ENCODE results near the gene SLC5A3. TPM values are rescaled to one million over a fixed set of nuclear protein-coding genes. Genes with fewer than 3 reads are reported as not detected.

SLC5A3 gene
- polyA plus RNA-seq, 3 donors = 1.2 to 3.3 (median 1.6) TPM

- no peak overlapping the region for H3K27ac Mint-ChIP-seq
- no peak overlapping the region for H3K27ac ChIP-seq (ENCODE audit: low read depth in 1 of 2, low read length in 2 of 2)
These were observed 3.5 kb downstream of the SLC5A3 start for GRCh38 chr21:34076835-34077234.

GRCh38 chr21:34077888-34078287, 4.5 kb downstream of the SLC5A3 start:
- Histone ChIP-seq H2AFZ (ENCODE audit: insufficient read depth, low read depth, low read length, poor library complexity, severe bottlenecking) (no peak overlapping the region), H3K36me3 (replicated peaks in 1 of 2; ENCODE audit: control insufficient read depth in 1 of 2, insufficient read depth in 2 of 2, low read length in 2 of 2) (peaks cover 0 to 32% of the 10 kb centered on the region in 2 donors), H3K27me3 (ENCODE audit: control insufficient read depth in 2 of 2, insufficient read depth in 2 of 2, low read length in 2 of 2) (no peaks in the 10 kb centered on the region), H3K9me3 (replicated peaks in 1 of 2; ENCODE audit: control insufficient read depth in 1 of 2, insufficient read depth in 1 of 2, low read length in 2 of 2) (no peaks in the 10 kb centered on the region), H3K9ac (ENCODE audit: insufficient read depth, low read length, poor library complexity, severe bottlenecking) (no peak overlapping the region), H3K27ac (ENCODE audit: low read depth in 1 of 2, low read length in 2 of 2) (no peak overlapping the region), H3K4me3 (replicated peaks in 1 of 3; ENCODE audit: low read depth in 2 of 3, low read length in 3 of 3) (no peak overlapping the region), H3K4me2 (replicated peaks; ENCODE audit: extremely low read depth, low read length, poor library complexity, severe bottlenecking) (no peak overlapping the region), H3K4me1 (ENCODE audit: control insufficient read depth in 1 of 2, insufficient read depth in 2 of 2, low read length in 2 of 2) (peaks cover 21 to 29% of the 10 kb centered on the region in 2 donors), H3K79me2 (ENCODE audit: insufficient read depth, low read length) (peaks cover 55% of the 10 kb centered on the region), H4K20me1 (ENCODE audit: insufficient read depth, low read length) (peaks cover 69% of the 10 kb centered on the region)
- H3K27ac Mint-ChIP-seq = no peak overlapping the region
- peaks cover 52% of the 10 kb centered on the region for H3K4me1 Mint-ChIP-seq
- DNase-seq = no peak
- no peak overlapping the region for H3K4me3 Mint-ChIP-seq
- H3K27me3 Mint-ChIP-seq (ENCODE audit: low read depth in 3 of 3) = no peaks in the 10 kb centered on the region
- intact Hi-C loops (cut with micrococcal nuclease) = loop anchor here in 1 of 2 donors (5.0 kb wide), 1 partner anchor 141 kb away; no protein-coding TSS in a partner anchor
- no CpG with 5 or more reads among the region's 1 CpG for WGBS (ENCODE audit: insufficient coverage)
- TF ChIP-seq CTCF (IDR thresholded peaks at IDR 0.05) = no peak
- H3K9me3 Mint-ChIP-seq = peaks cover 0 to 2% (median 0%) of the 10 kb centered on the region in 7 donors
- peaks cover 43 to 46% of the 10 kb centered on the region in 2 donors for H3K36me3 Mint-ChIP-seq

More at GRCh38 chr21:34076835-34077234, 3.5 kb downstream of the SLC5A3 start:
- Histone ChIP-seq H4K20me1 (ENCODE audit: insufficient read depth, low read length) (peaks cover 62% of the 10 kb centered on the region), H3K36me3 (replicated peaks in 1 of 2; ENCODE audit: control insufficient read depth in 1 of 2, insufficient read depth in 2 of 2, low read length in 2 of 2) (peaks cover 0 to 24% of the 10 kb centered on the region in 2 donors), H3K9me3 (replicated peaks in 1 of 2; ENCODE audit: control insufficient read depth in 1 of 2, insufficient read depth in 1 of 2, low read length in 2 of 2) (no peaks in the 10 kb centered on the region), H3K9ac (ENCODE audit: insufficient read depth, low read length, poor library complexity, severe bottlenecking) (no peak overlapping the region), H2AFZ (ENCODE audit: insufficient read depth, low read depth, low read length, poor library complexity, severe bottlenecking) (no peak overlapping the region), H3K27me3 (ENCODE audit: control insufficient read depth in 2 of 2, insufficient read depth in 2 of 2, low read length in 2 of 2) (no peaks in the 10 kb centered on the region), H3K4me3 (replicated peaks in 1 of 3; ENCODE audit: low read depth in 2 of 3, low read length in 3 of 3) (no peak overlapping the region), H3K4me2 (replicated peaks; ENCODE audit: extremely low read depth, low read length, poor library complexity, severe bottlenecking) (no peak overlapping the region), H3K4me1 (ENCODE audit: control insufficient read depth in 1 of 2, insufficient read depth in 2 of 2, low read length in 2 of 2) (peaks cover 25 to 35% of the 10 kb centered on the region in 2 donors), H3K79me2 (ENCODE audit: insufficient read depth, low read length) (peaks cover 46% of the 10 kb centered on the region)
- Mint-ChIP-seq H3K4me1 (peaks cover 55% of the 10 kb centered on the region), H3K27me3 (ENCODE audit: low read depth in 3 of 3) (peaks cover 0 to 3% (median 0%) of the 10 kb centered on the region in 3 donors), H3K4me3 (no peak overlapping the region), H3K9me3 (peaks cover 0 to 2% (median 0%) of the 10 kb centered on the region in 7 donors), H3K36me3 (peaks cover 37 to 39% of the 10 kb centered on the region in 2 donors)
- no peak for TF ChIP-seq CTCF (IDR thresholded peaks at IDR 0.05)
- intact Hi-C loops (cut with micrococcal nuclease) = loop anchor here in 1 of 2 donors (5.0 kb wide), 1 partner anchor 140 kb away; no protein-coding TSS in a partner anchor
- DNase-seq = no peak
- no CpG with 5 or more reads among the region's 1 CpG for WGBS (ENCODE audit: insufficient coverage)

Data from CD14-positive monocyte (primary cell).